ENCODE results near the gene KLF1. TPM values are rescaled to one million over a fixed set of nuclear protein-coding genes. Genes with fewer than 3 reads are reported as not detected.

Gene KLF1
- polyA plus RNA-seq (2013, experiment 1 of 2): 0.21 TPM
- polyA plus RNA-seq (2013, experiment 2 of 2): 0.32 TPM

GRCh38 chr19:12886969-12887747 is at the start of gene KLF1:
TSS of gene KLF1 (minus strand) at chr19:12887201. CDS start at chr19:12887140, 61 bp downstream.
- H3K56ac ChIP-seq (ENCODE audit: low read length): peak within 1 kb of the TSS; percentile 92
- no peak within 1 kb of the TSS for H2BK15ac ChIP-seq (replicated peaks; ENCODE audit: low read depth)
- H2BK5ac ChIP-seq (ENCODE audit: low read length): peak within 1 kb of the TSS; percentile 65
- H3K4me2 ChIP-seq (ENCODE audit: low read length): peak within 1 kb of the TSS; percentile 89
- H3K23ac ChIP-seq (ENCODE audit: low read length): no peak within 1 kb of the TSS
- H4K8ac ChIP-seq (ENCODE audit: low read depth, low read length): no peak within 1 kb of the TSS
- peaks cover 4% of the 10 kb centered on the region for H3K79me1 ChIP-seq (ENCODE audit: low read length)
- DNase-seq: no peak
- no CpG with 5 or more reads among the region's 17 CpGs for WGBS (ENCODE audit: extremely low coverage, insufficient coverage, low lambda C conversion rate)
- H4K5ac ChIP-seq (ENCODE audit: low read length): no peak within 1 kb of the TSS
- H3K27ac ChIP-seq (ENCODE audit: low read depth, low read length): no peak within 1 kb of the TSS
- H3K79me2 ChIP-seq (ENCODE audit: control insufficient read depth, insufficient read depth, low read length): no peaks in the 10 kb centered on the region
- H2AK5ac ChIP-seq (ENCODE audit: low read length): no peak within 1 kb of the TSS
- peaks cover 2% of the 10 kb centered on the region for H3K27me3 ChIP-seq (ENCODE audit: insufficient read depth, low read length, poor library complexity)
- peak within 1 kb of the TSS; percentile 79 for H3K9ac ChIP-seq (ENCODE audit: low read length)
- H3K4me1 ChIP-seq (ENCODE audit: control insufficient read depth, low read depth, low read length): peaks cover 2% of the 10 kb centered on the region
- peak within 1 kb of the TSS; percentile 46 for H3K4me3 ChIP-seq (ENCODE audit: low read length)
- peak within 1 kb of the TSS; percentile 5 for H3K4ac ChIP-seq (ENCODE audit: low read depth, low read length)
- H2BK120ac ChIP-seq (ENCODE audit: low read depth, low read length): no peak within 1 kb of the TSS
- peak within 1 kb of the TSS; percentile 81 for H3K18ac ChIP-seq (ENCODE audit: low read length)
- H3K36me3 ChIP-seq (ENCODE audit: control insufficient read depth, insufficient read depth, low read length): no peaks in the 10 kb centered on the region

DNA sequence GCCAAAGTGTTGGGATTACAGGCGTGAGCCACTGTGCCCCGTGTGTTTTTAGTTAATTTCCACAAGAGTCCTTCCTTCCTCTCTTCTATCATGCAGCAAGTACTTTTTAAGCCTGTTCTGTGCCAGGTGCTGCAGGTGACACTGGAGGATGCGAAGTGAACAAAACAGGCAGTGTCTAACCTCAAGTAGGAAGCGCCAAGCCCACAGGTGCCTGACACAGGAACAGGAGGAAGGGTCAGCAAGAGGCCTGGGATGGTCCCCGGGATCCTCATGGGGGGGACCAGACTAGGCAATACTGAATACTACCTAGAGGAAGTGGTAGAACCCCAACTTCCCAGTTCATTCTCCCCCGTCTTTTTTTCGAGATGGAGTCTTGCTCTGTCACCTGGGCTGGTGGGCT is 49.6 kb upstream of the KLF1 start:
- no peak overlapping the region for H3K27ac ChIP-seq (ENCODE audit: low read depth, low read length)
- H3K27me3 ChIP-seq (ENCODE audit: insufficient read depth, low read length, poor library complexity): no peaks in the 10 kb centered on the region
- no peak overlapping the region for H3K4me3 ChIP-seq (ENCODE audit: low read length)
- no CpG with 5 or more reads among the region's 7 CpGs for WGBS (ENCODE audit: extremely low coverage, insufficient coverage, low lambda C conversion rate)
- H3K23ac ChIP-seq (ENCODE audit: low read length): no peak overlapping the region
- peaks cover 4% of the 10 kb centered on the region for H3K4me1 ChIP-seq (ENCODE audit: control insufficient read depth, low read depth, low read length)
- no peak overlapping the region for H2BK5ac ChIP-seq (ENCODE audit: low read length)
- peaks cover 19% of the 10 kb centered on the region for H3K79me1 ChIP-seq (ENCODE audit: low read length)
- no peak overlapping the region for H4K5ac ChIP-seq (ENCODE audit: low read length)
- H3K18ac ChIP-seq (ENCODE audit: low read length): no peak overlapping the region
- H2BK15ac ChIP-seq (replicated peaks; ENCODE audit: low read depth): no peak overlapping the region
- no peak overlapping the region for H4K8ac ChIP-seq (ENCODE audit: low read depth, low read length)
- H2AK5ac ChIP-seq (ENCODE audit: low read length): no peak overlapping the region
- peak overlapping the region; percentile 69 for H2BK120ac ChIP-seq (ENCODE audit: low read depth, low read length)
- H3K9ac ChIP-seq (ENCODE audit: low read length): no peak overlapping the region
- no peak overlapping the region for H3K4ac ChIP-seq (ENCODE audit: low read depth, low read length)
- H3K36me3 ChIP-seq (ENCODE audit: control insufficient read depth, insufficient read depth, low read length): peaks cover 10% of the 10 kb centered on the region
- peak overlapping the region; percentile 57 for H3K56ac ChIP-seq (ENCODE audit: low read length)
- H3K79me2 ChIP-seq (ENCODE audit: control insufficient read depth, insufficient read depth, low read length): peaks cover 40% of the 10 kb centered on the region
- no peak overlapping the region for H3K4me2 ChIP-seq (ENCODE audit: low read length)
- DNase-seq: no peak

DNA sequence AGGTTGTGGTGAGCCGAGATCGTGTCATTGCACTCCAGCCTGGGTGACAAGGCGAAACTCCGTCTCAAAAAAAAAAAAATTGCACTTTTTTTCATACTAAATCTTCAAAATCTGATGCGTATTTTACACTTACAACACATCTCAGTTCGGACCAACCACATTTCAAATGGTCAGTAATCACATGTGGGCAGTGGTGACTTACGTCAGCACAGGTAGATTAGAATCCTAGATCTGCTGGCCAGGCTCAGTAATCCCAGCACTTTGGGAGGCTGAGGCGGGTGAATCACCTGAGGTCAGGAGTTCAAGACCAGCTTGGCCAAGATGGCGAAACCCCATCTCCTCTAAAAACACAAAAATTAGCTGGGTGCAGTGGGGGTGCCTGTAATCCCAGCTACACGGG is 48.1 kb upstream of the KLF1 start:
- H3K18ac ChIP-seq (ENCODE audit: low read length): no peak overlapping the region
- H4K5ac ChIP-seq (ENCODE audit: low read length): no peak overlapping the region
- H2BK120ac ChIP-seq (ENCODE audit: low read depth, low read length): no peak overlapping the region
- no peaks in the 10 kb centered on the region for H3K27me3 ChIP-seq (ENCODE audit: insufficient read depth, low read length, poor library complexity)
- no peak overlapping the region for H3K4me2 ChIP-seq (ENCODE audit: low read length)
- no peak overlapping the region for H2BK5ac ChIP-seq (ENCODE audit: low read length)
- H3K4me3 ChIP-seq (ENCODE audit: low read length): no peak overlapping the region
- H3K79me2 ChIP-seq (ENCODE audit: control insufficient read depth, insufficient read depth, low read length): peaks cover 32% of the 10 kb centered on the region
- no CpG with 5 or more reads among the region's 10 CpGs for WGBS (ENCODE audit: extremely low coverage, insufficient coverage, low lambda C conversion rate)
- H3K4ac ChIP-seq (ENCODE audit: low read depth, low read length): no peak overlapping the region
- H2AK5ac ChIP-seq (ENCODE audit: low read length): no peak overlapping the region
- peaks cover 3% of the 10 kb centered on the region for H3K4me1 ChIP-seq (ENCODE audit: control insufficient read depth, low read depth, low read length)
- H3K79me1 ChIP-seq (ENCODE audit: low read length): peaks cover 15% of the 10 kb centered on the region
- peaks cover 2% of the 10 kb centered on the region for H3K36me3 ChIP-seq (ENCODE audit: control insufficient read depth, insufficient read depth, low read length)
- no peak overlapping the region for H4K8ac ChIP-seq (ENCODE audit: low read depth, low read length)
- H3K56ac ChIP-seq (ENCODE audit: low read length): no peak overlapping the region
- no peak for DNase-seq
- H3K23ac ChIP-seq (ENCODE audit: low read length): no peak overlapping the region
- no peak overlapping the region for H3K9ac ChIP-seq (ENCODE audit: low read length)
- no peak overlapping the region for H2BK15ac ChIP-seq (replicated peaks; ENCODE audit: low read depth)
- H3K27ac ChIP-seq (ENCODE audit: low read depth, low read length): no peak overlapping the region

DNA sequence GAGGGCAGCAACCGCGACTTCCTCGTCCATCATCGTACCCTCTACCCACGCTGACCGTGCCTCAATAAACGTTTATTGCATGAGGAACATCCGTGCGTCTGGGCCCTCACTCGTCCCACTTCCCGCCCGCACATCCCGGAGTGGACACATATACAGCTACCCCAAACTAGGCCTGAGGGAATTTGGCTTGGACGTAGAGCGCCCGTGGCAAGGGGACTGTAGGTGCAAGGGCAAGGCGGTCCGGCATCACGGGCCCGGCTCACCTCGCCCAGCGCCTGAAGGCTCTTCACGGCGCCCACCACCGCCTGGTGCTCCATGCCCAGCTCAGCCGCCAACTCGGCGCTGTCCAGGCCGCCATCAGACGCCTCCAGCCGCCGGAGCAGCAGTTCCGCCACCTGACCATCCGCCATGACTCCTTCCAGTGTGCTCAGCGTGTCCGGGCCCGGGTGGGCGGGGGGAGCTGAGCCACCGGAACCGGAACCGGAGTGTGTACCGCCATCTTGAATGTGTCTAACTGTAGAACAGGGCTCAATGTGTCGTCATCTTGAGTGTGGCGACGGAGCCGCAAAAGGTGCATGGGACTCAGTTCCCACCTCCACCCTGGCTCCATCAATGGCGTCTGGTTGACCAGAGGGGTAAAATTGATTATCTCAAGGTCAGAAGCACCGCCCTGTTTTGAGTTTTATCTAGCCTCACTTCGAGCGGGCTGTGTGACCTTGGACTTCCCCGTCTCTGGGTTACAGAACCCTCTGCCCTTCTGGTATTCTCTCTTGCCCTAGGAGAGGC is 46.5 kb upstream of the KLF1 start, which contains the start of gene FARSA:
Gene FARSA, minus strand, starts transcription at position 425 of the 786 bp plus-strand sequence. Its CDS starts 15 bp downstream, at position 410.
- H3K4me3 ChIP-seq (ENCODE audit: low read length): peak within 1 kb of the TSS; percentile 94

DNA sequence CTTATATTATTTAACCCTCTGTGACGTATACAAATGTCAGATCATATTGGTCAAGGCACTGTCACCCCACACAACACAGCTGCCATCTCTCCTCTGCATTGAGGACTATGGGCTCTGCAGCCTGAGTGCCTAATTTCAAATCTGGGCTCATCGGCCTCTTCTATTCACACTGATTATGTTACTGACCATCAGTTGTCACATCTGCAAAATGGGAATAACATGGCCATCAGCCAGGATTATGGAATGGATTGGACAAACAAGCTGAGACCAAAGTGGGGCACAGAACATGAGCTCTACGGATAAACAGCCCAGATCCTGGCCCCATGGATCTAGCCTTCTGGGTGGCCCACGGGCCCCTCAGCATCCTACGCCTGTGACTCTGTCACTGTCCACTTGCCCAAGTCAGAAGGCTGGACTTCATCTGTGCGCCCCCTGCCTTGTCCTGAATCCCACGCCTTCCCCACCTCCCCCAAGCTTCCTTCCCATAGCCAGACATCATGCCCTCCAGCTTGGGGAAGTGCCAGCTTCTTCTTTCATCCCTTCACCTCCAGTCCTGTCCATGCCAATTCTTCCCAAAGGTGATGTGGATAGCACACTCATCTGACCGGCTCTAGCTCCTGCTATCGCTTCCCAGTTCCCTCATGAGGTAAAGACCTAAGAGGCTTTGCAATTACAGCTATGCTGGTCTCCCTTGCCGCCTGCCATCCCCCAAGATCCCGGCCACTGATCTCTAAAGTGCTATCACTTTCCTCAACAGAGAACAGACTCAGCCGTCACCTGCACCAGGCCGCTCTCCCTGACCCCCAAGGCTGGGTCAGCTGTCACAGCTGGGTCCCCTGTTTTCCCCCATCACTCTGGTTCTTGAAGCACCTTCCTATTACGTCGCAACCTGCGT is 45.6 kb upstream of the KLF1 start:
- WGBS (ENCODE audit: extremely low coverage, insufficient coverage, low lambda C conversion rate): no CpG with 5 or more reads among the region's 16 CpGs
- H3K79me2 ChIP-seq (ENCODE audit: control insufficient read depth, insufficient read depth, low read length): peaks cover 16% of the 10 kb centered on the region
- H3K23ac ChIP-seq (ENCODE audit: low read length): peak overlapping the region; percentile 98
- no peaks in the 10 kb centered on the region for H3K27me3 ChIP-seq (ENCODE audit: insufficient read depth, low read length, poor library complexity)
- no peak overlapping the region for H2AK5ac ChIP-seq (ENCODE audit: low read length)
- peak overlapping the region; percentile 98 for H3K9ac ChIP-seq (ENCODE audit: low read length)
- H3K18ac ChIP-seq (ENCODE audit: low read length): no peak overlapping the region
- peaks cover 11% of the 10 kb centered on the region for H3K79me1 ChIP-seq (ENCODE audit: low read length)
- H3K56ac ChIP-seq (ENCODE audit: low read length): peak overlapping the region; percentile 99
- peak overlapping the region; percentile 94 for H3K4me3 ChIP-seq (ENCODE audit: low read length)
- H4K8ac ChIP-seq (ENCODE audit: low read depth, low read length): no peak overlapping the region
- no peak overlapping the region for H2BK15ac ChIP-seq (replicated peaks; ENCODE audit: low read depth)
- no peak overlapping the region for H2BK5ac ChIP-seq (ENCODE audit: low read length)
- no peak overlapping the region for H3K27ac ChIP-seq (ENCODE audit: low read depth, low read length)
- no peak for DNase-seq
- H3K4me1 ChIP-seq (ENCODE audit: control insufficient read depth, low read depth, low read length): peaks cover 2% of the 10 kb centered on the region
- peaks cover 5% of the 10 kb centered on the region for H3K36me3 ChIP-seq (ENCODE audit: control insufficient read depth, insufficient read depth, low read length)
- no peak overlapping the region for H4K5ac ChIP-seq (ENCODE audit: low read length)
- H3K4ac ChIP-seq (ENCODE audit: low read depth, low read length): peak overlapping the region; percentile 71
- H2BK120ac ChIP-seq (ENCODE audit: low read depth, low read length): no peak overlapping the region
- H3K4me2 ChIP-seq (ENCODE audit: low read length): peak overlapping the region; percentile 80

More for the DNA sequence above, 46.5 kb upstream of the KLF1 start, which contains the start of gene FARSA:
- H2AK5ac ChIP-seq (ENCODE audit: low read length): no peak within 1 kb of the TSS
- peak within 1 kb of the TSS; percentile 71 for H3K4ac ChIP-seq (ENCODE audit: low read depth, low read length)
- no CpG with 5 or more reads among the region's 51 CpGs for WGBS (ENCODE audit: extremely low coverage, insufficient coverage, low lambda C conversion rate)
- no peak within 1 kb of the TSS for H3K27ac ChIP-seq (ENCODE audit: low read depth, low read length)
- H3K9ac ChIP-seq (ENCODE audit: low read length): peak within 1 kb of the TSS; percentile 98
- peak within 1 kb of the TSS; percentile 43 for H2BK5ac ChIP-seq (ENCODE audit: low read length)
- peaks cover 3% of the 10 kb centered on the region for H3K36me3 ChIP-seq (ENCODE audit: control insufficient read depth, insufficient read depth, low read length)
- H3K4me2 ChIP-seq (ENCODE audit: low read length): peak within 1 kb of the TSS; percentile 80
- peak within 1 kb of the TSS; percentile 98 for H3K23ac ChIP-seq (ENCODE audit: low read length)
- H4K8ac ChIP-seq (ENCODE audit: low read depth, low read length): no peak within 1 kb of the TSS
- H2BK15ac ChIP-seq (replicated peaks; ENCODE audit: low read depth): no peak within 1 kb of the TSS
- peak within 1 kb of the TSS; percentile 5 for H3K18ac ChIP-seq (ENCODE audit: low read length)
- no peak within 1 kb of the TSS for H2BK120ac ChIP-seq (ENCODE audit: low read depth, low read length)
- peak within 1 kb of the TSS; percentile 47 for H4K5ac ChIP-seq (ENCODE audit: low read length)
- peaks cover 2% of the 10 kb centered on the region for H3K4me1 ChIP-seq (ENCODE audit: control insufficient read depth, low read depth, low read length)
- H3K79me1 ChIP-seq (ENCODE audit: low read length): peaks cover 11% of the 10 kb centered on the region
- H3K27me3 ChIP-seq (ENCODE audit: insufficient read depth, low read length, poor library complexity): no peaks in the 10 kb centered on the region
- H3K56ac ChIP-seq (ENCODE audit: low read length): peak within 1 kb of the TSS; percentile 99
- DNase-seq: peak; percentile 94
- peaks cover 16% of the 10 kb centered on the region for H3K79me2 ChIP-seq (ENCODE audit: control insufficient read depth, insufficient read depth, low read length)
